GM12891 (cell line): ENCODE data around the gene TPGS1.

Experiments used
- DNase-seq: peaks from one replicate; pipeline ENCODE4 v3.0.0; 2011; ENCODE audit warnings: low spot score; ENCODE audit not compliant: insufficient read length
- FAIRE-seq: peaks from 2 replicates; lab custom pipeline; 2011; peaks lifted over from hg19 to GRCh38; lab: Jason Lieb, UNC
- PAX5 ChIP-seq: IDR thresholded peaks from 2 replicates; pipeline ENCODE4 v1.6.1; 2011; ENCODE audit warnings: low read length, moderate library complexity, mild to moderate bottlenecking; ENCODE audit not compliant: insufficient read depth, severe bottlenecking
- POLR2A ChIP-seq: IDR thresholded peaks from 2 replicates; pipeline ENCODE4 v1.6.1; 2011; ENCODE audit warnings: low read depth, low read length, control low read depth
- POLR2AphosphoS5 ChIP-seq: IDR thresholded peaks from 2 replicates; pipeline ENCODE4 v1.6.1; 2011; ENCODE audit warnings: low read depth, low read length, control low read depth
- POU2F2 ChIP-seq: IDR thresholded peaks from 2 replicates; pipeline ENCODE4 v1.6.1; 2011; ENCODE audit warnings: low read depth, mild to moderate bottlenecking, control low read depth, low read length, moderate library complexity
- SPI1 ChIP-seq: IDR thresholded peaks from 2 replicates; pipeline ENCODE4 v1.6.1; 2011; ENCODE audit warnings: low read depth, low read length, control low read depth
- TAF1 ChIP-seq: IDR thresholded peaks from 2 replicates; pipeline ENCODE4 v1.6.1; 2011; ENCODE audit warnings: low read depth, low read length, control low read depth

Gene TPGS1

GRCh38 chr19:485583-486236 lies 21.6 kb upstream of the TPGS1 start:
- no peak for DNase-seq

GRCh38 chr19:488505-489417 lies 18.5 kb upstream of the TPGS1 start:
- 0 out of 2 replicates have a peak, but pooled peaks have one; percentile 50 for TF ChIP-seq POU2F2
- peak; percentile 59; the same call in 1 of the 2 replicates for TF ChIP-seq POLR2AphosphoS5
- TF ChIP-seq TAF1 = peak; percentile 64
- TF ChIP-seq POLR2A = peak; percentile 74
- peak; percentile 50 for TF ChIP-seq PAX5
- no peak for TF ChIP-seq SPI1
- FAIRE-seq (peak; percentile 99), DNase-seq (peak; percentile 99)

More at GRCh38 chr19:485583-486236, 21.6 kb upstream of the TPGS1 start:
- FAIRE-seq = no peak
- no peak for TF ChIP-seq POU2F2
- TF ChIP-seq PAX5 = no peak
- no peak for TF ChIP-seq TAF1
- TF ChIP-seq SPI1 = no peak
- no peak for TF ChIP-seq POLR2AphosphoS5
- no peak for TF ChIP-seq POLR2A

DNA sequence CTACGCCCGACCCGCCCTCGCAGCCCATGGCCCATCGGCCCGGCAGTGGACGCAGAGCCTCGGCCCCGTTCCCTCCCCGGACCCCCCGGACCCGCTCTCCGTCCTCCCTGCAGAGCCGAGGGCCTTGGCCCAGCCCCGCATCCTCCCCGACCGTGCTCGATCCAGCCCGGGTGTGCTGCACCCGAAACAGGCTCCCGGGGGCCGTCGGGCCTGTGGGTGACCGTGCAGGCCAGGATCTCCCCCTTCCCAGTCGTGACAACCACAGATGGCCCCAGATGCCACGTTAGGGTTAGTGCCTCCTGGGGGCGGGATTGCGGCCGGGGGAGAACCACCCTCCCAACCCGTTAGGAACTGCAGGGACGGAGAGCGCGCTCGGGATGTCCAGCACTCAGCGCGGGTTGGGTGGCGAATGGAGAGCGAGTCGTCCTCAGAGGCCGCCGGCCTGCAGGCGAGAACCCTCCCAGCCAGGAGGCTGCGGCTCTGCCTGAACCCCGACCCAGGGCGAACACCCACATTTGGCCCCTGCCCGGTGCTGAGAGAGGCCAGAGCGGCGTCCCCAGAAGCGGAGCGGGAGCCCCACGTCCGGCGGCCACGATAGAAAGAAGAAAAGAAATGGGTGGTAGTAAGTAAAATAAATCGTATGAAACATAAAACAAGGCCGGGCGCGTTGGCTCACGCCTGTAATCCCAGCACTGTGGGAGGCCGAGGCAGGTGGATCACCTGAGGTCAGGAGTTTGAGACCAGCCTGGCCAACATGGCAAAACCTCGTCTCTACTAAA lies 17.7 kb upstream of the TPGS1 start:
- TF ChIP-seq POLR2A = no peak
- no peak for TF ChIP-seq TAF1
- TF ChIP-seq SPI1 = no peak
- TF ChIP-seq POLR2AphosphoS5 = no peak
- no peak for TF ChIP-seq PAX5
- TF ChIP-seq POU2F2 = no peak
- no peak for DNase-seq
- no peak for FAIRE-seq

DNA sequence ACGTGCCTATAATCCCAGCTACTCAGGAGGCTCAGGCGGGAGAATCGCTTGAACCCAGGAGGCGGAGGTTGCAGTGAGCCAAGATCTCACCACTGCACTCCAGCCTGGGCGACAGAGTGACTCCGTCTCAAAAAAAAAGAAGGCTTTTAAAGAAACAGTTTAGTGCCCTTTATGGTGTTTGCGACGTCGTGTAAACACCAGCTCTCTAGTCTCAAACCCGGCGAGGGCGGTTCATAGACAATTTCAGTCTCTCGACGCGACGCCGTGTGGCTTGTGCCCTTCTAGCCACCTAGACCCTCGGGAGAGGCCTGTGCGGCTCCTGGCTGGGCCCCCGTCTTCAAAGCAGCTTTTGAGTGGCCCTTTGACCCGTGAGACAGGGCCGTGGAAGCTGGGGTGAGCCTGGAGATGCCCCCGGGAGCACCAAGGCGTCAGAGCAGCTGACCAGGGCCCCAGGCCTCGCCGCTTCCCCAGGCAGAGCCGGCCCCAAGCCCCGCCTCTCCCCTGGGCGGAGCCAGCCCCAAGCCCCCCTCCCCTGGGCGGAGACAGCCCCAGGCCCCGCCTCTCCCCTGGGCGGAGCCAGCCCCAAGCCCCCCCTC lies 16.1 kb upstream of the TPGS1 start:
- no peak for DNase-seq
- TF ChIP-seq POLR2A = no peak
- no peak for TF ChIP-seq SPI1
- no peak for TF ChIP-seq TAF1
- no peak for TF ChIP-seq PAX5
- no peak for FAIRE-seq

DNA sequence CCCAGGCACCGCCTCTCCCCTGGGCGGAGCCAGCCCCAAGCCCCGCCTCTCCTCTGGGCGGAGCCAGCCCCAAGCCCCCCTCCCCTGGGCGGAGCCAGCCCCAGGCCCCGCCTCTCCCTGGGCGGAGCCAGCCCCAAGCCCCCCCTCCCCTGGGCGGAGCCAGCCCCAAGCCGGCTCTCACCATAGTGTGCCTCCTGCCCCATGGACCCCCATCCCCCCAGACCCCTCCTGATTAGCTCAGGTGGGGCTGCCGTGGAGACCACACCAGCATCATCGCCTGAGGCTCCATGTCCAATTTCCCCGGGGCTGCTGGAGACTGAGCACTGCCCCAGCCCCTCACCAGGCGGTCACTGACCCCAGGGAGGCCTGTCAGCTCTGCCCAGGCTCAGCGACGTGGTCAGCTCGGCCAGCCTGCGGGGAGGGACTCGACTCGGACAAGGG lies 15.2 kb upstream of the TPGS1 start:
- no peak for FAIRE-seq
- no peak for DNase-seq
- TF ChIP-seq POU2F2 = no peak
- TF ChIP-seq SPI1 = no peak
- TF ChIP-seq PAX5 = no peak
- TF ChIP-seq POLR2A = no peak
- TF ChIP-seq POLR2AphosphoS5 = no peak
- TF ChIP-seq TAF1 = no peak

- FAIRE-seq (no peak), DNase-seq (no peak)
- TF ChIP-seq PAX5 (no peak), POU2F2 (no peak), TAF1 (no peak), POLR2A (no peak), POLR2AphosphoS5 (no peak), SPI1 (no peak)
Observed at GRCh38 chr19:493391-494170, 13.7 kb upstream of the TPGS1 start.

DNA sequence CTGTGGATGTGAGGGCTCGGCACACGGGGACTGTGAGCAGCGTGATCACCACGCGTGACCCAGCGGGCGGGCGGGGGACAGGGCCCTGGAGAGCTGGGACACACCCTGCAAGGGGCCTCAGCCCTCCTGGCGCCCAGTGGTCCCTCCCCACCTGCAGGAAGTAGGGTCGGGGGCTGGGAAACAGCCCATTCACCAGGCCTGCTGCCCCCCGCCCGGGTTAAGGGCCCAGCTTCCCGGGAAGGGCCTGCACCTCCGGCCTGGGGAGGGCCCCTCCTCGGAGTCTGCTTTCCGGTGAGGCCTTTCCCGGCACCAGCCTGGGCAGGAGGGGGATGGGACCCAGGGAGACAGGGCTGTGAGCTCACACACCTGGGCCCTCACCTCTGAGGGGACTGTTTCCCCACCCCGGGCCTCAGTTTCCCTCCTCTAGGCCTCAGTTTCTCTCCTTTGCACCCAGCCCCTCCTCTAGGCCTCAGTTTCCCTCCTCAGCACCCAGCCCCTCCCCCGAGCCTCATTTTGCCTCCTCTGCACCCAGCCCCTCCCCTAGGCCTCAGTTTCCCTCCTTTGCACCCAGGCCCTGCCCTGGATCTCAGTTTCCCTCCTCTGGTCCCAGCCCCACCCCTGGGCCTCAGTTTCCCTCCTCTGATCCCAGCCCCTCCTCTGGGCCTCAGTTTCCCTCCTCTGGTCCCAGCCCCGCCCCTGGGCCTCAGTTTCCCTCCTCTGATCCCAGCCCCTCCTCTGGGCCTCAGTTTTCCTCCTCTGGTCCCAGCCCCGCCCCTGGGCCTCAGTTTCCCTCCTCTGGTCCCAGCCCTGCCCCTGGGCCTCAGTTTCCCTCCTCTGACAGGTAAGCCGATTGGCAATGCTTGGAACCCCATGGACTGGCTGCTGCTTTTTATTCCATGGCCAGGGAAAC lies 12.9 kb upstream of the TPGS1 start:
- DNase-seq (no peak), FAIRE-seq (no peak)
- TF ChIP-seq PAX5 (no peak), SPI1 (no peak)

DNA sequence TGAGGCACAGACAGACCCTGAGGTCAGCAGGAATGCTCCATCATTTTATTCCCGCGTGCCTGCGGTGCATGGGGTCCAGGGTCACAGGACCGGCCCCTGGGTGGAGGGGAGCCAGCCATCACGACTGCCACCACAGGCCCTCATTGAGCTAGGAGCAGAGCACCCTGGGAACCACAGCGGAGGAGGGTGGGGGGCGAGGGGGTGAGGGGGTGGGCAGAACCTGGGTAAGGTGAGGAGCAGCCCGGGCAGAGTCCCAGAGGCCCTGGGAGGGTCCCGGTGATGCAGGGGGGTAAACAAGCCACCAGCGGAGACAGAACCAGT lies 12.3 kb upstream of the TPGS1 start:
- TF ChIP-seq TAF1 (no peak), POLR2A (no peak), PAX5 (no peak), SPI1 (no peak), POLR2AphosphoS5 (no peak), POU2F2 (no peak)
- no peak for DNase-seq
- FAIRE-seq = no peak
